DND-41 (cell line): ENCODE results near the gene GPC3.

ENCODE experiments used
- ATAC-seq: fragments of 200-7000 bp; cut with Tn5 transposase; 3 replicates; pipeline ENCODE4 v1.9.1; 2021; ENCODE audit warnings: low read depth; ENCODE audit not compliant: insufficient read depth
- DNase-seq: peaks from one replicate; pipeline ENCODE4 v3.0.0-alpha.2; 2020
- H2AFZ ChIP-seq: 2 replicates; pipeline ENCODE4 v1.6.0; 2012; ENCODE audit warnings: low read depth, low read length
- H3K27ac ChIP-seq: 2 replicates; pipeline ENCODE4 v1.5.1; 2012; ENCODE audit warnings: low read length, inconsistent platforms
- H3K27me3 ChIP-seq: fragments of 200-600 bp; sonication (generic); 2 replicates; pipeline ENCODE4 v1.6.0; 2012; ENCODE audit warnings: low read length, mild to moderate bottlenecking, inconsistent platforms; ENCODE audit not compliant: insufficient read depth, poor library complexity
- H3K36me3 ChIP-seq: 2 replicates; pipeline ENCODE4 v1.5.1; 2012; ENCODE audit warnings: low read length, inconsistent platforms; ENCODE audit not compliant: insufficient read depth
- H3K4me1 ChIP-seq: 2 replicates; pipeline ENCODE4 v1.5.1; 2012; ENCODE audit warnings: mild to moderate bottlenecking, low read length; ENCODE audit not compliant: insufficient read depth
- H3K4me2 ChIP-seq: 2 replicates; pipeline ENCODE4 v1.6.0; 2012; ENCODE audit warnings: mild to moderate bottlenecking, moderate library complexity, low read length, inconsistent platforms; ENCODE audit not compliant: insufficient read depth
- H3K4me3 ChIP-seq, 2 experiments: fragments of 200-600 bp in 1 of 2; shearing (Covaris generic) in 1 of 2; 2 replicates each; pipeline ENCODE4 v1.5.1; 2012 to 2016; ENCODE audit warnings: inconsistent platforms in 2 of 2, low read length in 2 of 2, mild to moderate bottlenecking in 2 of 2, low read depth in 1 of 2, moderate library complexity in 1 of 2
- H3K79me2 ChIP-seq: 2 replicates; pipeline ENCODE4 v1.6.0; 2012; ENCODE audit warnings: low read length, inconsistent platforms; ENCODE audit not compliant: insufficient read depth
- H3K9ac ChIP-seq: 2 replicates; pipeline ENCODE4 v1.6.0; 2012; ENCODE audit warnings: low read depth, mild to moderate bottlenecking, inconsistent platforms, low read length, moderate library complexity
- H3K9me3 ChIP-seq: 2 replicates; pipeline ENCODE4 v1.5.1; 2012; ENCODE audit warnings: low read length, moderate library complexity, mild to moderate bottlenecking, inconsistent platforms; ENCODE audit not compliant: insufficient read depth, severe bottlenecking
- H4K20me1 ChIP-seq: 2 replicates; pipeline ENCODE4 v1.6.0; 2012; ENCODE audit warnings: low read length; ENCODE audit not compliant: insufficient read depth
- CTCF ChIP-seq: IDR thresholded peaks from 2 replicates; pipeline ENCODE4 v1.5.1; 2012; ENCODE audit warnings: borderline replicate concordance, low read length, moderate library complexity, mild to moderate bottlenecking; ENCODE audit not compliant: poor library complexity, severe bottlenecking; ENCODE audit errors: extremely low read depth
- EZH2 ChIP-seq: IDR thresholded peaks from 3 replicates; pipeline ENCODE4 v1.6.1; 2012; ENCODE audit warnings: borderline replicate concordance, low read depth, mild to moderate bottlenecking, moderate library complexity, low read length, inconsistent platforms; ENCODE audit not compliant: severe bottlenecking

Gene GPC3

DNA sequence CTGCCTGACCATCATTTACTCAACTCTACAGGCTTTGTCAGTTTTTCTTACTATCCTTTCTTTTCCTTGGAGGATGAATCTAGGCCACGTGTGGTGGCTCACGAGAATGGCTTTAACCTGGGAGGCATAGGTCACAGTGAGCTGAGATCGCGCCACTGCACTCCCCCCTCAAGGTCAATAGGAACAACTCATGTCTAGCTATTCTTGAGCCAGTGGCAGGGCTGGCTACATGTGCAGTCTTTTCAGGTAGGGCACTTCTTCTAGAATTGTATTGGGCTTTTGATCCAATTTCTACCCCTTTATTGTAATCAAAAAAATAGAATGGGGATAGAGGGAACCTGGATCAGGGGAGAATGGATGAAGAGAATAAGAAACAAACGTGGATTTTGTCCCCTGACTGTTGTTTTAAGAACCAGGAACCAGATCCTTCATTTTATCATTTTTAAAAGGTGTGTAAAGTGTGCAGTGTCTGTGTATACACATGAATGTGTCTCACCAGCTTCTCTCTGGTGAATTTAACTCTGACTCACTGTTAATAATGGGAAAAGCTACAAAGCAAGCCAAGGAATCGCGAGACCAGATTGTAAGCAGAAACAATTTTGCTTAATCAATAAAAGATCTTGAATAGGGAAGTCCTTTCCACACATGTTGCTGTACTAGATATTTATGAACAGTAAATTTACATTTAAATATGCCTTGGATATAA, 286.2 kb downstream of the GPC3 start:
- DNase-seq = no peak
- H4K20me1 ChIP-seq = no peaks in the 10 kb centered on the region
- H3K36me3 ChIP-seq = no peaks in the 10 kb centered on the region
- no peak for TF ChIP-seq CTCF
- no peak for TF ChIP-seq EZH2
- H3K9ac ChIP-seq = no peak overlapping the region
- ATAC-seq = no peak
- no peak overlapping the region for H3K4me2 ChIP-seq
- H3K27me3 ChIP-seq = no peaks in the 10 kb centered on the region
- no peak overlapping the region for H3K27ac ChIP-seq
- no peaks in the 10 kb centered on the region for H3K79me2 ChIP-seq
- no peak overlapping the region for H2AFZ ChIP-seq
- H3K4me1 ChIP-seq = peaks cover 12% of the 10 kb centered on the region
- H3K9me3 ChIP-seq = no peaks in the 10 kb centered on the region
- no peak overlapping the region for H3K4me3 ChIP-seq

- H3K27me3 ChIP-seq = no peaks in the 10 kb centered on the region
- no peaks in the 10 kb centered on the region for H4K20me1 ChIP-seq
- H3K4me2 ChIP-seq = no peak overlapping the region
- peaks cover 12% of the 10 kb centered on the region for H3K4me1 ChIP-seq
- no peak overlapping the region for H3K27ac ChIP-seq
- H3K9me3 ChIP-seq = no peaks in the 10 kb centered on the region
- no peaks in the 10 kb centered on the region for H3K79me2 ChIP-seq
- H3K36me3 ChIP-seq = no peaks in the 10 kb centered on the region
- ATAC-seq (peak; percentile 74), DNase-seq (no peak)
- no peak overlapping the region for H3K9ac ChIP-seq
- no peak overlapping the region for H2AFZ ChIP-seq
- no peak overlapping the region for H3K4me3 ChIP-seq
- TF ChIP-seq CTCF = peak; percentile 60
- TF ChIP-seq EZH2 = no peak
Measured at GRCh38 chrX:133698298-133698697, 287.1 kb downstream of the GPC3 start.

- no peak overlapping the region for H3K4me2 ChIP-seq
- no peaks in the 10 kb centered on the region for H3K36me3 ChIP-seq
- H3K9ac ChIP-seq = no peak overlapping the region
- no peak for TF ChIP-seq CTCF
- TF ChIP-seq EZH2 = no peak
- H2AFZ ChIP-seq = no peak overlapping the region
- H3K4me3 ChIP-seq = no peak overlapping the region
- no peaks in the 10 kb centered on the region for H3K9me3 ChIP-seq
- H3K4me1 ChIP-seq = peaks cover 12% of the 10 kb centered on the region
- DNase-seq (no peak), ATAC-seq (no peak)
- no peaks in the 10 kb centered on the region for H3K79me2 ChIP-seq
- no peak overlapping the region; the same call in 1 of the 2 replicates for H3K27ac ChIP-seq
- no peaks in the 10 kb centered on the region for H3K27me3 ChIP-seq
- H4K20me1 ChIP-seq = no peaks in the 10 kb centered on the region
Measured at GRCh38 chrX:133697656-133698055, 287.7 kb downstream of the GPC3 start.
